GM19397 (cell line): ENCODE results near the gene ANKRD9.
"Not testable (repeated sequence)": the region's sequence is repeated elsewhere in the genome, so short reads cannot be mapped to it uniquely, and the experiment has no call there.

Experiments
- ATAC-seq: cut with Tn5 transposase; IDR thresholded peaks from one replicate; pipeline ENCODE4 v1.9.1; 2021; ENCODE audit warnings: mild to moderate bottlenecking, moderate library complexity; ENCODE audit not compliant: unreplicated experiment

ANKRD9 gene

GRCh38 chr14:102509746-102510615 is at the start of gene ANKRD9:
TSS of gene ANKRD9 (minus strand) at chr14:102509776. CDS start at chr14:102507889, 1,887 bp downstream.
- peak; percentile 66 for ATAC-seq

GRCh38 chr14:102558556-102558955 is 49.0 kb upstream of the ANKRD9 start:
- no peak for ATAC-seq

- no peak for ATAC-seq
These were observed 48.1 kb upstream of the ANKRD9 start for GRCh38 chr14:102557434-102558226.

- no peak for ATAC-seq
These were observed 46.6 kb upstream of the ANKRD9 start for GRCh38 chr14:102556098-102556677.

GRCh38 chr14:102554821-102555819 is 45.5 kb upstream of the ANKRD9 start:
- ATAC-seq, result no peak

- ATAC-seq, result no peak
These were observed 42.6 kb upstream of the ANKRD9 start for GRCh38 chr14:102551995-102552705.

GRCh38 chr14:102550927-102551401 is 41.4 kb upstream of the ANKRD9 start:
- ATAC-seq, result not testable (repeated sequence)

GRCh38 chr14:102548616-102549240 is 39.2 kb upstream of the ANKRD9 start:
- no peak for ATAC-seq

GRCh38 chr14:102545461-102546265 is 36.1 kb upstream of the ANKRD9 start:
- ATAC-seq, result no peak

- no peak for ATAC-seq
These were observed 35.3 kb upstream of the ANKRD9 start for GRCh38 chr14:102544747-102545460.

- no peak for ATAC-seq
These were observed 34.6 kb upstream of the ANKRD9 start for GRCh38 chr14:102544046-102544746.

- no peak for ATAC-seq
These were observed 32.2 kb upstream of the ANKRD9 start for GRCh38 chr14:102541771-102542170.

- ATAC-seq, result not testable (repeated sequence)
These were observed 31.5 kb upstream of the ANKRD9 start for GRCh38 chr14:102541029-102541491.

- ATAC-seq, result no peak
These were observed 30.9 kb upstream of the ANKRD9 start for GRCh38 chr14:102540315-102541028.

- no peak for ATAC-seq
These were observed 30.2 kb upstream of the ANKRD9 start for GRCh38 chr14:102539544-102540314.
